Testis (tissue), 2 donors: ENCODE data around the gene CCDC92B.

Experiments used
- POLR2A ChIP-seq: fragments of 450-650 bp; IDR thresholded peaks from one replicate; pipeline ENCODE4 v1.6.1; 2017; ENCODE audit warnings: antibody characterized with exemption, mild to moderate bottlenecking, moderate library complexity
- TF ChIP-seq, protein P1 (sequence below), 3 experiments: fragments of 450-650 bp in 2 of 3; fragments of 200-600 bp in 1 of 3; sonication (generic) in 1 of 3; IDR thresholded peaks; one replicate each; pipeline ENCODE4 v1.5.1; 2016 to 2019; ENCODE audit warnings: antibody characterized with exemption in 3 of 3, mild to moderate bottlenecking in 2 of 3, moderate library complexity in 1 of 3

DNA sequence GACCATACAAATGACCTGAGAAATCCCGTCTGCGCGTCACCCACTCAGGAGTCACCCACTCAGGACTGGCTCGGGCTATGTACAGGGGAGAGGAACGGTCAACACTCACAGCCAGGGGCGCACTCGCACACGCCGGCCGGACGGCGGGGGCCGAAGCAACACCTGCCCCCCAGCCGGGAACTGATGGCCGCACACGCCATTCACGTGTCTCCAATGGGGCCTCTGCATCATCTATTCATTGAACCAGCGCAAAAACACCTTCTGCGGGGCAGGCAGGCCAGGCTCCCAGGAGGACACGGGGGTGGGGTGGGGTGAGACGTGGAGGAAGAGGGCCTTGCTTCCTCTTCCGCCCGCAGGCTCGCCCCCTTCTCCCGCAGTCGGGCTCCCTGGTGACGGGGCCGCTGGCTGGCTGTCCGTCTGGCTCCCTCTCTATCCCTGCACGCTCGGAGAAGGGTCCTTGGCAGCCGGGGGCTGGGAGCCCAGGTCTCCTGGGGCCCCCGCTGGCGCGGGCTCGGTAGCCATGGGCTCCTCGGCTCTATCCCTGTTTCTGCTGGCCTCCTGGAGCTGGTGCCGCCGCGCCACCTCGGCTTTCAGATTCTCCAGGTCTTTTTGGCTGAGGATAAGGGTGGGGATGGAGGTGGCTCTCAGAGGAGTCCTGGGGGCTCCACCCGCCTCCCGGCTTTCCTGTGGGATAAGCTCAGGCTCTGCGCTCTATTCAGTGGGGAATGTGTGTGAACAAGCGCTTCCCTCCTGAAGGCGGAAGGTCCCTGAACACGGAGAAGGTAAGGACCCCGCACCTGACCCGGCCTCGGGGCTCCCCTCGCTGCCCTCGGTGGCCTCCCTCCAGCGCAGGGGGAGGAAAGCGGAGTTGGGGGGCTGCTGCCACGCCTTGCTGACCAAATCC, 59.0 kb downstream of the CCDC92B start:
- TF ChIP-seq, protein P1, sequence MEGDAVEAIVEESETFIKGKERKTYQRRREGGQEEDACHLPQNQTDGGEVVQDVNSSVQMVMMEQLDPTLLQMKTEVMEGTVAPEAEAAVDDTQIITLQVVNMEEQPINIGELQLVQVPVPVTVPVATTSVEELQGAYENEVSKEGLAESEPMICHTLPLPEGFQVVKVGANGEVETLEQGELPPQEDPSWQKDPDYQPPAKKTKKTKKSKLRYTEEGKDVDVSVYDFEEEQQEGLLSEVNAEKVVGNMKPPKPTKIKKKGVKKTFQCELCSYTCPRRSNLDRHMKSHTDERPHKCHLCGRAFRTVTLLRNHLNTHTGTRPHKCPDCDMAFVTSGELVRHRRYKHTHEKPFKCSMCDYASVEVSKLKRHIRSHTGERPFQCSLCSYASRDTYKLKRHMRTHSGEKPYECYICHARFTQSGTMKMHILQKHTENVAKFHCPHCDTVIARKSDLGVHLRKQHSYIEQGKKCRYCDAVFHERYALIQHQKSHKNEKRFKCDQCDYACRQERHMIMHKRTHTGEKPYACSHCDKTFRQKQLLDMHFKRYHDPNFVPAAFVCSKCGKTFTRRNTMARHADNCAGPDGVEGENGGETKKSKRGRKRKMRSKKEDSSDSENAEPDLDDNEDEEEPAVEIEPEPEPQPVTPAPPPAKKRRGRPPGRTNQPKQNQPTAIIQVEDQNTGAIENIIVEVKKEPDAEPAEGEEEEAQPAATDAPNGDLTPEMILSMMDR (IDR thresholded peaks at IDR 0.05) = no peak
- TF ChIP-seq POLR2A = no peak
